GM19324 (cell line): ENCODE measurements around the gene NINJ2.

ENCODE experiments used
- ATAC-seq: cut with Tn5 transposase; IDR thresholded peaks from one replicate; pipeline ENCODE4 v1.9.1; 2021; ENCODE audit warnings: mild to moderate bottlenecking, moderate library complexity; ENCODE audit not compliant: unreplicated experiment, low FRiP score

Gene NINJ2

GRCh38 chr12:674272-674781, 11.1 kb upstream of the NINJ2 start:
- ATAC-seq: peak; percentile 60

DNA sequence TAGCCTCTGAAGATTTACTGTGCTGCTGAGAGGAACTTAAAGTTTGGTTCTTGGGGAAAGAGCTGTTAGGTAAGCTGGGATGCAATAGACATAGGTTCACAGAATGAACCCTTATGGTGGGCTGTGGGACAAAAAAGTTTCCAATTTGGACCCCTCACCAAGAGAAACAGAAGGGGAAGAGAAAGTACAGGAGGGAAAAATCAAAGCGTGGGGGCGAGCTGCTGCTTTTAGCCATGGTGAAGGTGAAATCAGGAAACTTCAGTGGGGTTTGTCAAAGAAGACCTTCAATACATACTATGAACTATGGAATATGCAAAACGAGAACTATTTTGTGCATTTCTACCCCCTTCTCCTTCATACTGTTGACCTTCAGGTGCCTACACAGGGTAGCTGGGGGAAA, 10.6 kb upstream of the NINJ2 start:
- peak; percentile 17 for ATAC-seq

DNA sequence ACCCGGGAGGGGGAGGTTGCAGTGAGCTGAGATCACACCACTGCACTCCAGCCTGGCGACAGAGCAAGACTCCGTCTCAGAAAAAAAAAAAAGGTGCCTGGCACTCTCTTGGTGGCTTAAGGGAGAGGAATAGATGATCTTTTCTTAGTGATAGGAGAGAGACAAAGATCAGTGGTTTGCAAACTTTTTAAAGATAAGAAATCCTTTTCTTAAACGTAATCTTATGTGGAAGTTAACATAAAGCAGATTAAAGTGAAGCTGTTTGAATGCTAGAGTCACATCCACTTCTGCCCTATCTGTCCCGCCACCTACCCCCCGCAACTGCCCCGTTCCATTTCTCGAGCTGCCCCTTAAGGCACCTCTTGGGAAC, 6.3 kb upstream of the NINJ2 start:
- ATAC-seq: no peak

GRCh38 chr12:668090-668481, 4.8 kb upstream of the NINJ2 start:
- no peak for ATAC-seq

DNA sequence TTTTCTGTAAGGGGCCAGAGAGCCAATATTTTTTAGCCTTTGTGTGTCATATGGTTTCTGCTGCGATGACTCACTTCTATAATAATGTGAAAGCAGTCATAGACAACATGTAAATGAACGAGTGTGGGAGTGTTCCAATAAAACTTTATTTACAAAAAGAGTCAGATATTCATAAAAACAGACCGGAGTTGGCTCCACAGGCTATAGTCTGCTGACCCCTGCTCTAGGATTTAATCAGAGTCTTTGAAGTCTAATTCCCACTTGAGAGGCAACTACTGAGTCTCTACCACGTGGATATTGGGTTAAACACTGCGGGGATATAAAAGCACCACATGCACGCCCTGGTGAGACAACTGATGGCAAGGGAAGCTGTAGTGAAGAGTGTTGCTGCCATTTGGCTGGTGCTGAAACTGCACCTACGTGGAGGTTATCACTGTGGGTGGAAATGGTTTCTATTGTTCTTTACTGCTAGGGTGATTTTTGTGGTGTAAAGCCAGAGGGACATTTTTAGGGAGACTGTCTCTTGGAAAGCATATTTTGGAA, 3.6 kb upstream of the NINJ2 start:
- no peak for ATAC-seq

DNA sequence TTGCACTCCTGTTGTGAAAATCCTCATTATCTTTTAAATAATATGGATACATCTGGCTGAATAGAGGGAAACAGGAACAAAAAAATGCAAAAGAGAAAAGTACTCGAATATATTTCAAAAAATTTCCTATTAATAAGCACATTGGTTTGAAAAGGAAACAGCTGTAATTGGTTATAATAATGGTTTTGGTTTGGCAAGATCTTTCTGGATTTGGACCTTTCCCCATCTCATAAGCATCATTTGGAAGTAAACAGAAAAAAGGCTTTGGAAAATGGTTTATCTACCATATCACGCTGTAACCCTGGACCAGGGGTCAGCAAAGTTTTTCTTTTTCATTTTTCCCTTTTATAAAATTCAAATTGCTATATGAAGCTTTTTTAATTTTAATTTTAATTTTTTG, 2.8 kb upstream of the NINJ2 start:
- ATAC-seq: no peak

- no peak for ATAC-seq
These were observed 1.5 kb upstream of the NINJ2 start for GRCh38 chr12:664779-665092.

- no peak for ATAC-seq
These were observed 982 bp upstream of the NINJ2 start for GRCh38 chr12:664075-664778.

- no peak for ATAC-seq
These were observed 516 bp downstream of the NINJ2 start for GRCh38 chr12:662566-663292.

GRCh38 chr12:661720-662486, 1.3 kb downstream of the NINJ2 start:
- no peak for ATAC-seq

- ATAC-seq: no peak
These were observed 4.1 kb downstream of the NINJ2 start for GRCh38 chr12:659090-659683.

GRCh38 chr12:650983-651382, 12.3 kb downstream of the NINJ2 start:
- no peak for ATAC-seq

DNA sequence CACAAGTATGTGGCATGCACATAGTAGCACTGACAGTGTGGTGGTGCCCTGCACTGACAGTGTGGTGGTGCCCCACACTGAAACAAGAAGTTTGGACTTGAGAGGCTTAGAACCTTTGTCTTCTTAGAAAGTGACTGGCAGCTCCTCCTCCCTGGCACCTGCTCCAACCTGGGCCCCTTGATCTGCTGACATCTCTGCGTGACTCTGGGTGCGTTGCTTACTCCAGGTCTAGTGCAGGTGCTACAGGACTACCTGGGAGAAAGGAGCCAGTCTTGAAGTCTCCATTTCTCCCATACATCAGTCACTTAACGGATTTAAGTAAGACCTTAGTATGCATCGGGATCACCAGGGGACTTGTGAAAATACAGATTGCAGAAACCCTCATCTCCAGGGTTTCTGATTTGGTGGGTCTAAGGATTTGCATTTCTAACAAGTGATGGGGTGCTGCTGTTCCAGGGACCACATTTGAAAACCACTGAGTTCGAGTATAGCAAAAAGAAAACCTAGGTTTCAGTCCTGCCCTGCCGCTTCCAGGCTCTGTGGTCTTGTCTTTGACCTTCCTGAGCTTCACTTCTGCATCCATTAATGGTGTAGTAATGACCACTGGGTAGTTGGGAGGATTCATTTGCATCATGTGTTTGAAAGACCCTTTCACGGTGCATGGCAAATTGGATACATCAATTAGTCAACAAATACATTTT, 15.7 kb downstream of the NINJ2 start:
- no peak for ATAC-seq

GRCh38 chr12:646442-647384, 16.5 kb downstream of the NINJ2 start:
- no peak for ATAC-seq

GRCh38 chr12:645563-646071, 17.6 kb downstream of the NINJ2 start:
- no peak for ATAC-seq

DNA sequence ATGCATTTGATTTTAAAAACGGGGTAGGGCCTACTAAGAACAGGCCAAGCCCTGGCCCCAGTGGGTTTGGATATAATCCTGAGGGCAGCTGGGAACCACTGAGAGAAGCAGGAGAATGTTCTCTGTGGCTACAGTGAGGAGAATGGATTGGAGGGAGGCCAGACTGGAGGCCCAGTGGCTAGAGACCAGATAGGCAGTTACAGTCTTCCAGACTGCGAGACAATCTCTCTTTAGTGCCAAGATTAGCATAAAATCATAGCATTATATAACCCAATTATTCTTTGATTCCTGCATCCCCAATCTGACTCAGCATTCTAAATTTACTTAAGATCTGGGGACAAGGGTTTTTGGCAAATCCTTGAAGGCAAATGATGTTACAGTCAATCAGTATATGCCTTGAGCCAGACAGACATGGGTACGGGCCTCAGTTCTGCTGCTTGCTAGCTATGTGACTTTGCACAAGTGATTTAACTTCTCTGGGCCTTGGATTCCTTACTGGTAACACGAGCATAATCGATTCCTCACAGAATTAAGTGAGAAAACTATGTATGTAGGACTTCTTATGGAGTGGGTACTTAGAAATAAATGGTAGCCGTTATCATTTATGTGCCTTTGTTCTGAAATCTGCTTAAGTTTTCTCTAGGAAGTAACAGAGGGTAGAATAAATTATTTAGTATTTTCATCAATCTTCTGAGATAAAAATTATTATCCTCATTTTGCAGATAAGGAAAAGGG, 18.3 kb downstream of the NINJ2 start:
- ATAC-seq: no peak

- no peak for ATAC-seq
These were observed 19.0 kb downstream of the NINJ2 start for GRCh38 chr12:644303-644639.
